PC-3 (cell line): Measurements from ENCODE around the gene CYP20A1. TPM values are rescaled to one million over a fixed set of nuclear protein-coding genes. Genes with fewer than 3 reads are reported as not detected.
"Not testable (repeated sequence)": the region's sequence is repeated elsewhere in the genome, so short reads cannot be mapped to it uniquely, and the experiment has no call there.

Source experiments
- ATAC-seq: fragments of 200-7000 bp; cut with Tn5 transposase; 2 replicates; pipeline ENCODE4 v1.9.1; 2020; ENCODE audit warnings: mild to moderate bottlenecking, moderate library complexity
- BruUV-seq: library from RNA; stranded (reverse); fragments of 400-500 nt; replicated peaks from 2 replicates; lab custom pipeline; 2021; lab: Mats Ljungman, UMichigan
- CTCF ChIA-PET: fragments of 300-600 bp; sonication (Branson Sonifier 250); formaldehyde crosslinking; loops from one replicate; lab custom pipeline; 2022; ENCODE audit warnings: antibody characterized with exemption; lab: Charles Lee
- POLR2A ChIA-PET: fragments of 300-600 bp; sonication (Branson Sonifier 250); formaldehyde crosslinking; loops from one replicate; lab custom pipeline; 2022; ENCODE audit warnings: antibody characterized with exemption; ENCODE audit not compliant: unreplicated experiment; lab: Charles Lee
- DNase-seq: peaks from one replicate; pipeline ENCODE4 v3.0.0-alpha.2; 2015
- H2AFZ ChIP-seq: fragments of 300-600 bp; sonication (generic); 2 replicates; pipeline ENCODE4 v1.6.0; 2016; ENCODE audit warnings: antibody characterized with exemption, low read length
- H3F3A ChIP-seq: fragments of 300-600 bp; sonication (generic); one replicate; pipeline ENCODE4 v1.6.0; 2017; ENCODE audit warnings: antibody characterized with exemption, low read length, control low read depth, mild to moderate bottlenecking; ENCODE audit not compliant: unreplicated experiment
- H3K27ac ChIP-seq: fragments of 300-600 bp; sonication (generic); 2 replicates; pipeline ENCODE4 v1.5.1; 2016; ENCODE audit warnings: mild to moderate bottlenecking, low read length
- H3K27me3 ChIP-seq: fragments of 300-600 bp; sonication (generic); 2 replicates; pipeline ENCODE4 v1.6.1; 2016; ENCODE audit warnings: low read length, mixed read lengths
- H3K36me3 ChIP-seq: fragments of 300-600 bp; sonication (generic); 2 replicates; pipeline ENCODE4 v1.6.1; 2016; ENCODE audit warnings: low read depth, mixed run types, low read length, mixed read lengths
- H3K4me1 ChIP-seq: fragments of 300-600 bp; sonication (generic); 2 replicates; pipeline ENCODE4 v1.5.1; 2016; ENCODE audit warnings: low read length; ENCODE audit not compliant: insufficient read depth
- H3K4me2 ChIP-seq: fragments of 300-600 bp; sonication (generic); 2 replicates; pipeline ENCODE4 v1.6.0; 2016; ENCODE audit warnings: low read length
- H3K4me3 ChIP-seq: fragments of 300-600 bp; sonication (generic); 2 replicates; pipeline ENCODE4 v1.5.1; 2016; ENCODE audit warnings: mild to moderate bottlenecking, low read length, mixed read lengths
- H3K79me2 ChIP-seq: fragments of 300-600 bp; sonication (generic); 2 replicates; pipeline ENCODE4 v1.6.1; 2017; ENCODE audit warnings: low read length, mixed read lengths
- H3K9ac ChIP-seq: fragments of 300-600 bp; sonication (generic); 2 replicates; pipeline ENCODE4 v1.6.0; 2016; ENCODE audit warnings: mild to moderate bottlenecking, low read length
- H3K9me2 ChIP-seq: fragments of 300-600 bp; sonication (generic); replicated peaks from 2 replicates; pipeline ENCODE4 v1.6.1; 2016; ENCODE audit warnings: mixed run types, low read length, mixed read lengths
- H3K9me3 ChIP-seq: fragments of 300-600 bp; sonication (generic); 2 replicates; pipeline ENCODE4 v1.6.1; 2016; ENCODE audit warnings: low read length, mixed read lengths
- H4K20me1 ChIP-seq: fragments of 300-600 bp; sonication (generic); 2 replicates; pipeline ENCODE4 v1.6.1; 2016; ENCODE audit warnings: low read length, mixed read lengths
- CTCF ChIP-seq: fragments of 300-600 bp; sonication (generic); conservative IDR thresholded peaks from 2 replicates; pipeline ENCODE4 v1.5.1; 2017; ENCODE audit warnings: antibody characterized with exemption, low read depth, mild to moderate bottlenecking, low read length
- EZH2 ChIP-seq: fragments of 300-600 bp; sonication (generic); IDR thresholded peaks from one replicate; pipeline ENCODE4 v1.6.1; 2017; ENCODE audit warnings: antibody characterized with exemption, mild to moderate bottlenecking, low read length; ENCODE audit not compliant: unreplicated experiment
- EZH2phosphoT487 ChIP-seq: fragments of 300-600 bp; sonication (generic); IDR thresholded peaks from 2 replicates; pipeline ENCODE4 v1.6.1; 2018; ENCODE audit warnings: mild to moderate bottlenecking, antibody characterized with exemption, low read length, borderline replicate concordance
- intact Hi-C: fragments of 100-400 bp; cut with micrococcal nuclease; formaldehyde crosslinking; loops from 2 replicates; pipeline ENCODE4 v1.9.0; 2023
- total RNA-seq: library from RNA; depleted of rRNA; stranded (reverse); fragments of >200 nt; gene quantifications from 2 replicates; pipeline ENCODE4 v1.2.3, GENCODE V29; 2014

The CYP20A1 gene
- total RNA-seq, 1 experiment from 2014 or later = 14.1 TPM

GRCh38 chr2:203301667-203302066 is 62.8 kb downstream of the CYP20A1 start:
- intact Hi-C loops = no loop called here
- ChIA-PET CTCF (no interaction called here), POLR2A (no interaction called here)
- H3K79me2 ChIP-seq = no peaks in the 10 kb centered on the region
- DNase-seq = no peak
- H3K36me3 ChIP-seq = no peaks in the 10 kb centered on the region
- no peak overlapping the region for H3K9ac ChIP-seq
- no peak overlapping the region for H3K4me2 ChIP-seq
- H3K9me3 ChIP-seq = no peaks in the 10 kb centered on the region
- TF ChIP-seq CTCF = no peak
- no peak for TF ChIP-seq EZH2
- no peak for TF ChIP-seq EZH2phosphoT487
- H4K20me1 ChIP-seq = no peaks in the 10 kb centered on the region
- no TSS peak for BruUV-seq
- no peak for ATAC-seq
- no peaks in the 10 kb centered on the region for H3F3A ChIP-seq
- H3K27me3 ChIP-seq = no peaks in the 10 kb centered on the region
- H3K27ac ChIP-seq = no peak overlapping the region
- H3K4me1 ChIP-seq = no peaks in the 10 kb centered on the region
- no peak overlapping the region for H3K4me3 ChIP-seq
- no peak overlapping the region for H2AFZ ChIP-seq
- no peaks in the 10 kb centered on the region for H3K9me2 ChIP-seq

GRCh38 chr2:203302586-203302985 is 63.8 kb downstream of the CYP20A1 start:
- DNase-seq, ATAC-seq, intact Hi-C loops, H3F3A ChIP-seq, H3K27ac ChIP-seq, H3K9me3 ChIP-seq, H3K27me3 ChIP-seq, H3K4me3 ChIP-seq, H3K79me2 ChIP-seq, H2AFZ ChIP-seq, H3K36me3 ChIP-seq, POLR2A ChIA-PET, H3K4me2 ChIP-seq, CTCF ChIA-PET, H3K9me2 ChIP-seq, H3K9ac ChIP-seq, H3K4me1 ChIP-seq, BruUV-seq, H4K20me1 ChIP-seq: not testable (repeated sequence)

GRCh38 chr2:203310688-203311436 is 72.0 kb downstream of the CYP20A1 start:
- Histone ChIP-seq H3K4me1 (peaks cover 10% of the 10 kb centered on the region), H3F3A (peaks cover 5% of the 10 kb centered on the region), H3K9me3 (no peaks in the 10 kb centered on the region), H3K27ac (no peak overlapping the region), H4K20me1 (no peaks in the 10 kb centered on the region), H3K9ac (no peak overlapping the region), H3K4me3 (no peak overlapping the region), H3K27me3 (no peaks in the 10 kb centered on the region), H3K4me2 (no peak overlapping the region), H3K9me2 (no peaks in the 10 kb centered on the region), H3K36me3 (no peaks in the 10 kb centered on the region), H3K79me2 (no peaks in the 10 kb centered on the region), H2AFZ (no peak overlapping the region)
- POLR2A ChIA-PET = no interaction called here
- no TSS peak for BruUV-seq
- ATAC-seq = no peak
- CTCF ChIA-PET = no interaction called here
- intact Hi-C loops = no loop called here
- no peak for DNase-seq
- no peak for TF ChIP-seq CTCF
- TF ChIP-seq EZH2 = no peak
- no peak for TF ChIP-seq EZH2phosphoT487
